Measurements from ENCODE around the gene STEAP3.

Gene STEAP3

DNA sequence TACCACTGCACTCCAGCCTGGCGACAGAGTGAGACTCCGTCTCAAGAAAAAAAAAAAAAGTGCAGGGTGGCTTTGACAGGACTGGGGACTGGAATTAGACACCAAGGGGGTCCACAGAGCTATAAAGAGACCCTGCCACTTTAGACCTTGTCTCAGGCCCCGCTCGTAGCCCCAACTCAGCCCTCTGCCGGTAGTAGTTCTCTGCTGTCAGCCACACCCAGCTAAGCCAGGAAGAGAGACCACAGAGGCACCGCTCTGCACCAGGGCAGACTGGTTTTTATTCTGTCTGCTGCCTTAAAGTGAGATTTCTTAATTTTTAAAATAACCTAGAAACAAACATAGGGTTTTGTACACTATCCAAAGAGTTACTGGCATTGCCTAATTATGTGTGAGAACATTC lies 66.0 kb downstream of the STEAP3 start:
- no peak for DNase-seq (ENCODE audit: low read depth)
- TF ChIP-seq, protein P1, sequence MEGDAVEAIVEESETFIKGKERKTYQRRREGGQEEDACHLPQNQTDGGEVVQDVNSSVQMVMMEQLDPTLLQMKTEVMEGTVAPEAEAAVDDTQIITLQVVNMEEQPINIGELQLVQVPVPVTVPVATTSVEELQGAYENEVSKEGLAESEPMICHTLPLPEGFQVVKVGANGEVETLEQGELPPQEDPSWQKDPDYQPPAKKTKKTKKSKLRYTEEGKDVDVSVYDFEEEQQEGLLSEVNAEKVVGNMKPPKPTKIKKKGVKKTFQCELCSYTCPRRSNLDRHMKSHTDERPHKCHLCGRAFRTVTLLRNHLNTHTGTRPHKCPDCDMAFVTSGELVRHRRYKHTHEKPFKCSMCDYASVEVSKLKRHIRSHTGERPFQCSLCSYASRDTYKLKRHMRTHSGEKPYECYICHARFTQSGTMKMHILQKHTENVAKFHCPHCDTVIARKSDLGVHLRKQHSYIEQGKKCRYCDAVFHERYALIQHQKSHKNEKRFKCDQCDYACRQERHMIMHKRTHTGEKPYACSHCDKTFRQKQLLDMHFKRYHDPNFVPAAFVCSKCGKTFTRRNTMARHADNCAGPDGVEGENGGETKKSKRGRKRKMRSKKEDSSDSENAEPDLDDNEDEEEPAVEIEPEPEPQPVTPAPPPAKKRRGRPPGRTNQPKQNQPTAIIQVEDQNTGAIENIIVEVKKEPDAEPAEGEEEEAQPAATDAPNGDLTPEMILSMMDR (IDR thresholded peaks at IDR 0.05; ENCODE audit: insufficient read depth, low read depth, low read length, missing control alignments): no peak
- H3K4me3 ChIP-seq (ENCODE audit: low read length): no peak overlapping the region

DNA sequence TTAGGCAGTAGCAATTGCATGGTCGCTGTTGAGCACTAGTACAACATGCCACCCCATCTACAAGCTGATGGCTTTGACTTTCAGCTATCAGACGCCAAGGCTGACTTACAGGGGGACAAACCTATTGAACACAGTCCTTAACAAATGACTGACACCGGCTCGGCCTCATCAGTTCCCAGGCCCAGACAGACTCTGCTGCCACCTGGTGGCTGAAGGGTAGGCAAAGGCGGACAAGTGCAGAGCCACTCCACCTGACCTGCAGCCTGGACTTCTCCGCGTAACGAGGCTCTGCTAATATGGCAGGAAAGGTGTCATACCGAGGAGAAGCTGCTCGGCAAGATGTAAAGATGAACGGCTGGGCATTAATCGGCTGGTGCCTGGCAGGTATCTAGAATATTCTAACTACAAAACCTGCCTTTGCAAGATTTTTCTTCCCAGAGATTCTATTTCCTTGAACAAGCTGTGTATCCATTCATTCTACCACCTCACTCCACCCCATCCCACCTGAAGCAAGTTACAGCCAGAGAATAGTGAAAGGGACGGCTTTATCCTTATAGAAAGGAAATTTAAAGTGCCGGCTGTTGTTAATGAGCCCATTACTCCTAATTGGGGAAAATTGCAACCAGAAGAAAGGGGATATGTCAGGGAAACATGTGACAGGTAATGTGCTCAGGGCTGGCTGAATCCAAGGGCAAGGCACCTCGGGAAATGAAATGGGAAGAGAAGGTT lies 67.4 kb downstream of the STEAP3 start:
- H3K4me3 ChIP-seq (ENCODE audit: low read length): no peak overlapping the region
- TF ChIP-seq, protein P1 (IDR thresholded peaks at IDR 0.05; ENCODE audit: insufficient read depth, low read depth, low read length, missing control alignments): peak; percentile 96
- DNase-seq (ENCODE audit: low read depth): peak; percentile 73

DNA sequence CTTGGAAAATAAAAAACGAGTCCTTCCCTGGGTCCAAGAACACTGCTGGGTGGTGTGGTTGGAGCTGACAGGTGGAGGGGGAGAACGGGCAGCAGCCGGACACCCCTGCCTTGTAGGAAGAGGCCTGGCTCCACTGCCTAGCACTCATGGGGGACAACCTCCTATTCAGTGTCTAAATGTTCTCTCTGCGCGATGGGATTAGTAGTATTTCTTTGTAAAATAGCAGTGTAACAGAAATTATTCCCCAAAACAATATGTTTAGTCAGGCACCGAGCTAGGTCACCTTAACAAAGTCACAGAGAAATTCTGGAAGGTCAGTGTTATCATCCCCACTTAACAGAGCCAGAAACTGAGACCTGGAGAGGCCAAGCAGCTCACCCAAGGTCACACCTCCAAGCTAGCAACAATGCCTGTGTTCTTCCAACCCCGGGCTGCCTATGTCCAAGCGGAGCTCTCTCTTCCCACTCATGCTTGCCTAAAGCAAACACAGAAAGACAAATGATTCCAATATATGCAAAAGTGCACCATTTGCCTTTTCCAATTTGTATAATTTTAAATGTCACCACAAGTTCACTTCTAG lies 68.0 kb downstream of the STEAP3 start:
- TF ChIP-seq, protein P1 (IDR thresholded peaks at IDR 0.05; ENCODE audit: insufficient read depth, low read depth, low read length, missing control alignments): no peak
- DNase-seq (ENCODE audit: low read depth): no peak
- no peak overlapping the region for H3K4me3 ChIP-seq (ENCODE audit: low read length)

DNA sequence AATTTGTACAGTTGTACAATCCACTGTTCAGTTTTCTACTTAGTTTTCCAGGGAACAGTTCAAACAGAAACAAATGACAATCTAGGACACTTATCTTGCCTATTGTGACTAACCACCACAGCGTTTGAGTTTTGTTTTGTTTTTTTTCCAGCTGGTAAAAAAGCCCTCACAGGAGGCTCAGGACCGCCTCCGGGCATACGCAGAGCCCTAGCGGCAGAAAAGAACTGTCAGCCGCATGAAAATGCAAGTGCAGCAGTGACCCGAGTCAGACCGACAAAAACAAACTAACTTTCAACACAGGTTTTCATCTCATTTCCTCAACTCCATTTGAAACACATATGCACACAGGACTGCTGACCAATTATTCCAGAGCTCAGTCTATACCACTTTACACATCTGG lies 68.6 kb downstream of the STEAP3 start:
- peak; percentile 29 for DNase-seq (ENCODE audit: low read depth)
- H3K4me3 ChIP-seq (ENCODE audit: low read length): no peak overlapping the region
- TF ChIP-seq, protein P1 (IDR thresholded peaks at IDR 0.05; ENCODE audit: insufficient read depth, low read depth, low read length, missing control alignments): peak; percentile 29

DNA sequence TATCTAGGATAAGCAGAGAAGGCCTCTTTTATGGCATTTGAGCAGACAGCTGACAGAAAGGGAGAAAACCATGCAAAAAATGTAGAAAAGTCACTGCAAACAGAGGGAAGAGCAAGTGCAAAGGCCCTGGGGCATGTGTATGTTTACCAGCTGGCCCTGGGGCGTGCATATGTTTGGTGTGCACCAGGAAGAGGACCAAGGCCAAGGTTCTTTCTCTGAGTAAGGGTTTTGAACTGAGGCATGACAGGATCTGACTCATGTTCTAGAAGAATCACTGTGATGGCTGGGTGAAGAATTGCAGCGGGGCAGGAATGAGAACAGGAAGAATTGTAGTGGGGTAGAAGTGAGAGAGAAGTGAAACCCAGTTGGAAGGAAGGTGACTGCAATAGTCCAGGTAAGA lies 69.6 kb downstream of the STEAP3 start:
- TF ChIP-seq, protein P1 (IDR thresholded peaks at IDR 0.05; ENCODE audit: insufficient read depth, low read depth, low read length, missing control alignments): no peak
- peak; percentile 68 for DNase-seq (ENCODE audit: low read depth)
- no peak overlapping the region for H3K4me3 ChIP-seq (ENCODE audit: low read length)

DNA sequence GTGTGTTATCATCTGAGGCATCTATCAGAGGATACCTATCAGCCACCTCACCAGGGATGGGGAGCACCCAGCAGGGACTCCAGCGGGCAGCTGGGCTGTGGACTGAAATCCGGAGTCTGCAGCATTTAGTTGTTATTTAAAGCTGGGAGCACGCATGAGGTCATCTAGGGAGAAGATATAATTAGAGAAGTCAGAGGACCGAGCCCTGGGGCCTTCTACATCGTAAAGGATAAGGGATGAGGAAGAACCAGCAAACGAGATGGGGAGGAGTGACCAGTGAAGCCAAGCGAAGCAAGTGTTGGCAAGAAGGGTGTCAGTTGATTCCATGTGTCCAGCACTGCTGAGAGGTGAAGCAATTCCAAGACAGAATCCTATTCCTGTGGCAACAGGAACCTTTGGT lies 70.3 kb downstream of the STEAP3 start:
- no peak overlapping the region for H3K4me3 ChIP-seq (ENCODE audit: low read length)
- no peak for DNase-seq (ENCODE audit: low read depth)
- TF ChIP-seq, protein P1 (IDR thresholded peaks at IDR 0.05; ENCODE audit: insufficient read depth, low read depth, low read length, missing control alignments): no peak

DNA sequence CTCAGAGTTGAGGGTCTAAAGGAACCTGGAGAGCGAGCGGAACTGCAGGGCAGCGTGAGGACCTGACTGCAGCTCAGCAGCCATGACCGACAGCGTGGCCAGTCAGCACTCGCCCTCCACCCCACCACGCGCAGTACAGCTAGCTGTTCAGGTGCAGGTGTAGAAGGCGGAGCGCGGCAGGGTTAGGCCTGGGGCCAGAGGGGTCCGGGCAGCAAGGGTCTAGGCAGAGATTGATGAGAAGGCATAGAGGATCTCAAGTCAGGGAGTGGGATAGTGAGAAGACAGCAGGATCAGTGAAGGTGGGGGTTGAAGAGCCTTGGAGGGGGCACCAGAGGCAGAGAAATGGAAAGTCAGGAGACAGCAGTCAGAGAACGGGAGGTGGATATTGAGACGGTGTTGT lies 71.0 kb downstream of the STEAP3 start:
- no peak overlapping the region for H3K4me3 ChIP-seq (ENCODE audit: low read length)
- no peak for DNase-seq (ENCODE audit: low read depth)
- TF ChIP-seq, protein P1 (IDR thresholded peaks at IDR 0.05; ENCODE audit: insufficient read depth, low read depth, low read length, missing control alignments): no peak

Measured in epithelial cell of esophagus (primary cell).